ENCODE measurements around the gene RNF212B. TPM values are rescaled to one million over a fixed set of nuclear protein-coding genes. Genes with fewer than 3 reads are reported as not detected.

Gene RNF212B
- polyA plus RNA-seq, 2 of the 4 experiments (the other 2 are of a cell fraction) = not detected

DNA sequence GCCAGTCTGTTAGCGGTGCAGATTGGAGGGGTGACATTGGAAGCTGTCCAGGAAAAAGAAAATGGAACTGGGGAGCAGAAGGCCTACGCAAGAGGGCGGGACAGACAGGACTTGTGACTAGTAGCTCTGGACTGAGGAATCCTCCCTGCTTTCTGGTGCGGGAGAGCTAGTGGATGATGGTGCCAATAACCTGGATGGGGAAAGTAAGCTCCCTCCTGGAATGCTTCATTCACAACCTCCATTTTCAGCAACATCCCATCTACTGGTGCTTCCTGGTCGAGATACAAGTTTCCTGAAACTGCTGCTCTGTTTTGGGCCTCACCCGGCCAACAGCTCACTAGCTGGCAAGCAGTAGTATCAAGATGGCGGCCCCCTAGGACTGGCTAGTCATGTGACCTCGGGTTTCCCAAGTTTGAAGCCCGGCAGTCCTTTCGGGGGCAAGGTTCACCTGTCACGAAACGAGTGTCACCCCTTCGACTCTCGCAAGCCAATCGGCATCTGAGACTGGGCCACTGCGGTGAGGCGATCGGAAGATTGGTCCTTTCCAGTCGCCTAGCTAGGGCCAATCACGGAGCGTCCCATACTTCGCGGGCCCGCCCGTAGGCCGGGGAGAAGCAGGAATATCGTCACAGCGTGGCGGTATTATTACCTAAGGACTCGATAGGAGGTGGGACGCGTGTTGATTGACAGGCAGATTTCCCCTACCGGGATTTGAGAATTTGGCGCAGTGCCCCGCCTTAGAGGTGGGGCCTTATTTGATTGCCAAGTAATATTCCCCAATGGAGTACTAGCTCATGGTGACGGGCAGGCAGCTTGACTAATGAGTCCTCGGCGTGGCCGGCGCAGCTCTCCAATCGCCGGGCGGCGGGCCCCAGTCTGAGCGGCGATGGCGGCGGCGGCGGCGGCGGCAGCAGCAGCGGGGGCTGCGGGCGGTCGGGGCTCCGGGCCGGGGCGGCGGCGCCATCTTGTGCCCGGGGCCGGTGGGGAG lies 83.1 kb downstream of the RNF212B start, which contains the start of gene PABPN1 (continued):
- TF ChIP-seq, protein P1, sequence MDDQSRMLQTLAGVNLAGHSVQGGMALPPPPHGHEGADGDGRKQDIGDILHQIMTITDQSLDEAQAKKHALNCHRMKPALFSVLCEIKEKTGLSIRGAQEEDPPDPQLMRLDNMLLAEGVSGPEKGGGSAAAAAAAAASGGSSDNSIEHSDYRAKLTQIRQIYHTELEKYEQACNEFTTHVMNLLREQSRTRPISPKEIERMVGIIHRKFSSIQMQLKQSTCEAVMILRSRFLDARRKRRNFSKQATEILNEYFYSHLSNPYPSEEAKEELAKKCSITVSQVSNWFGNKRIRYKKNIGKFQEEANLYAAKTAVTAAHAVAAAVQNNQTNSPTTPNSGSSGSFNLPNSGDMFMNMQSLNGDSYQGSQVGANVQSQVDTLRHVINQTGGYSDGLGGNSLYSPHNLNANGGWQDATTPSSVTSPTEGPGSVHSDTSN (IDR thresholded peaks at IDR 0.05) = peak; percentile 98
- TF ChIP-seq HOXB5 (CRISPR knock-in tag; IDR thresholded peaks at IDR 0.05) = no peak; the same call in 1 of the 2 replicates
- no peak for TF ChIP-seq TFCP2L1 (CRISPR knock-in tag; IDR thresholded peaks at IDR 0.05)
- TF ChIP-seq RCOR1 (IDR thresholded peaks at IDR 0.05; ENCODE audit: low read depth, low read length) = no peak
- no peak for TF ChIP-seq ZC3H11A (IDR thresholded peaks at IDR 0.05)
- TF ChIP-seq, protein P2, sequence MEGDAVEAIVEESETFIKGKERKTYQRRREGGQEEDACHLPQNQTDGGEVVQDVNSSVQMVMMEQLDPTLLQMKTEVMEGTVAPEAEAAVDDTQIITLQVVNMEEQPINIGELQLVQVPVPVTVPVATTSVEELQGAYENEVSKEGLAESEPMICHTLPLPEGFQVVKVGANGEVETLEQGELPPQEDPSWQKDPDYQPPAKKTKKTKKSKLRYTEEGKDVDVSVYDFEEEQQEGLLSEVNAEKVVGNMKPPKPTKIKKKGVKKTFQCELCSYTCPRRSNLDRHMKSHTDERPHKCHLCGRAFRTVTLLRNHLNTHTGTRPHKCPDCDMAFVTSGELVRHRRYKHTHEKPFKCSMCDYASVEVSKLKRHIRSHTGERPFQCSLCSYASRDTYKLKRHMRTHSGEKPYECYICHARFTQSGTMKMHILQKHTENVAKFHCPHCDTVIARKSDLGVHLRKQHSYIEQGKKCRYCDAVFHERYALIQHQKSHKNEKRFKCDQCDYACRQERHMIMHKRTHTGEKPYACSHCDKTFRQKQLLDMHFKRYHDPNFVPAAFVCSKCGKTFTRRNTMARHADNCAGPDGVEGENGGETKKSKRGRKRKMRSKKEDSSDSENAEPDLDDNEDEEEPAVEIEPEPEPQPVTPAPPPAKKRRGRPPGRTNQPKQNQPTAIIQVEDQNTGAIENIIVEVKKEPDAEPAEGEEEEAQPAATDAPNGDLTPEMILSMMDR (IDR thresholded peaks at IDR 0.05) = no peak
- TF ChIP-seq FOSB (CRISPR knock-in tag; IDR thresholded peaks at IDR 0.05) = no peak
- TF ChIP-seq EHMT2 (IDR thresholded peaks at IDR 0.05; ENCODE audit: low read depth) = peak; percentile 56; the same call in 1 of the 2 replicates
- peak; percentile 51 for TF ChIP-seq CHD2 (IDR thresholded peaks at IDR 0.05; ENCODE audit: low read length, partially characterized antibody)
- TF ChIP-seq, protein P3, sequence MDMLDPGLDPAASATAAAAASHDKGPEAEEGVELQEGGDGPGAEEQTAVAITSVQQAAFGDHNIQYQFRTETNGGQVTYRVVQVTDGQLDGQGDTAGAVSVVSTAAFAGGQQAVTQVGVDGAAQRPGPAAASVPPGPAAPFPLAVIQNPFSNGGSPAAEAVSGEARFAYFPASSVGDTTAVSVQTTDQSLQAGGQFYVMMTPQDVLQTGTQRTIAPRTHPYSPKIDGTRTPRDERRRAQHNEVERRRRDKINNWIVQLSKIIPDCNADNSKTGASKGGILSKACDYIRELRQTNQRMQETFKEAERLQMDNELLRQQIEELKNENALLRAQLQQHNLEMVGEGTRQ (IDR thresholded peaks at IDR 0.05) = peak; percentile 93
- TF ChIP-seq, protein P4, sequence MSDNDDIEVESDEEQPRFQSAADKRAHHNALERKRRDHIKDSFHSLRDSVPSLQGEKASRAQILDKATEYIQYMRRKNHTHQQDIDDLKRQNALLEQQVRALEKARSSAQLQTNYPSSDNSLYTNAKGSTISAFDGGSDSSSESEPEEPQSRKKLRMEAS (IDR thresholded peaks at IDR 0.05) = peak; percentile 55
- TF ChIP-seq FOSL2 (IDR thresholded peaks at IDR 0.05) = no peak
- TF ChIP-seq FOSL2 (CRISPR knock-in tag; IDR thresholded peaks at IDR 0.05) = 0 out of 2 replicates have a peak, but pooled peaks have one; percentile 23
- TF ChIP-seq BCL3 (IDR thresholded peaks at IDR 0.05) = peak; percentile 70; the same call in 1 of the 3 replicates
- TF ChIP-seq BHLHE40 (IDR thresholded peaks at IDR 0.05; ENCODE audit: low read depth, low read length) = no peak
- TF ChIP-seq, protein P5, sequence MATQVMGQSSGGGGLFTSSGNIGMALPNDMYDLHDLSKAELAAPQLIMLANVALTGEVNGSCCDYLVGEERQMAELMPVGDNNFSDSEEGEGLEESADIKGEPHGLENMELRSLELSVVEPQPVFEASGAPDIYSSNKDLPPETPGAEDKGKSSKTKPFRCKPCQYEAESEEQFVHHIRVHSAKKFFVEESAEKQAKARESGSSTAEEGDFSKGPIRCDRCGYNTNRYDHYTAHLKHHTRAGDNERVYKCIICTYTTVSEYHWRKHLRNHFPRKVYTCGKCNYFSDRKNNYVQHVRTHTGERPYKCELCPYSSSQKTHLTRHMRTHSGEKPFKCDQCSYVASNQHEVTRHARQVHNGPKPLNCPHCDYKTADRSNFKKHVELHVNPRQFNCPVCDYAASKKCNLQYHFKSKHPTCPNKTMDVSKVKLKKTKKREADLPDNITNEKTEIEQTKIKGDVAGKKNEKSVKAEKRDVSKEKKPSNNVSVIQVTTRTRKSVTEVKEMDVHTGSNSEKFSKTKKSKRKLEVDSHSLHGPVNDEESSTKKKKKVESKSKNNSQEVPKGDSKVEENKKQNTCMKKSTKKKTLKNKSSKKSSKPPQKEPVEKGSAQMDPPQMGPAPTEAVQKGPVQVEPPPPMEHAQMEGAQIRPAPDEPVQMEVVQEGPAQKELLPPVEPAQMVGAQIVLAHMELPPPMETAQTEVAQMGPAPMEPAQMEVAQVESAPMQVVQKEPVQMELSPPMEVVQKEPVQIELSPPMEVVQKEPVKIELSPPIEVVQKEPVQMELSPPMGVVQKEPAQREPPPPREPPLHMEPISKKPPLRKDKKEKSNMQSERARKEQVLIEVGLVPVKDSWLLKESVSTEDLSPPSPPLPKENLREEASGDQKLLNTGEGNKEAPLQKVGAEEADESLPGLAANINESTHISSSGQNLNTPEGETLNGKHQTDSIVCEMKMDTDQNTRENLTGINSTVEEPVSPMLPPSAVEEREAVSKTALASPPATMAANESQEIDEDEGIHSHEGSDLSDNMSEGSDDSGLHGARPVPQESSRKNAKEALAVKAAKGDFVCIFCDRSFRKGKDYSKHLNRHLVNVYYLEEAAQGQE (IDR thresholded peaks at IDR 0.05) = no peak; the same call in 1 of the 2 replicates
- TF ChIP-seq, protein P6, sequence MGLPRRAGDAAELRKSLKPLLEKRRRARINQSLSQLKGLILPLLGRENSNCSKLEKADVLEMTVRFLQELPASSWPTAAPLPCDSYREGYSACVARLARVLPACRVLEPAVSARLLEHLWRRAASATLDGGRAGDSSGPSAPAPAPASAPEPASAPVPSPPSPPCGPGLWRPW (IDR thresholded peaks at IDR 0.05) = no peak
- no peak for TF ChIP-seq MAZ (IDR thresholded peaks at IDR 0.05; ENCODE audit: borderline replicate concordance, low read depth, low read length)
- no peak for TF ChIP-seq SMC3 (IDR thresholded peaks at IDR 0.05)
- no peak for TF ChIP-seq JUNB (IDR thresholded peaks at IDR 0.05)
- no peak for TF ChIP-seq HOXB13 (CRISPR knock-in tag; IDR thresholded peaks at IDR 0.05; ENCODE audit: low read depth)
- TF ChIP-seq ZSCAN20 (CRISPR knock-in tag; IDR thresholded peaks at IDR 0.05) = no peak
- no peak for TF ChIP-seq NPAS2 (CRISPR knock-in tag; IDR thresholded peaks at IDR 0.05; ENCODE audit: borderline replicate concordance)
- peak; percentile 58 to 82; a peak in 3 of 5 replicates for TF ChIP-seq JUN (IDR thresholded peaks at IDR 0.05)
- no peak; the same call in 1 of the 2 replicates for TF ChIP-seq RARB (CRISPR knock-in tag; IDR thresholded peaks at IDR 0.05)
- no peak for TF ChIP-seq CHD4 (IDR thresholded peaks at IDR 0.05; ENCODE audit: borderline replicate concordance)
- TF ChIP-seq RFX5 (IDR thresholded peaks at IDR 0.05) = no peak
- no peak for TF ChIP-seq CBX8 (IDR thresholded peaks at IDR 0.05)
- TF ChIP-seq POLR2AphosphoS2 (conservative IDR thresholded peaks at IDR 0.05; ENCODE audit: low read length) = peak; percentile 76
- TF ChIP-seq KDM5A (IDR thresholded peaks at IDR 0.05) = no peak
- TF ChIP-seq TP53 (CRISPR knock-in tag; IDR thresholded peaks at IDR 0.05) = no peak
- no peak for TF ChIP-seq RNF2 (IDR thresholded peaks at IDR 0.05; ENCODE audit: borderline replicate concordance, low read depth)
- no peak for TF ChIP-seq ZNF302 (CRISPR knock-in tag; IDR thresholded peaks at IDR 0.05)
- peak in 1 of 2 experiments; percentile 61; a peak in 1 of 4 replicates for TF ChIP-seq CEBPB (IDR thresholded peaks at IDR 0.05)
